Measurements from ENCODE around the gene COL18A1.

Gene COL18A1

GRCh38 chr21:45488931-45489721 lies 84.2 kb downstream of the COL18A1 start:
- ChIA-PET POLR2A (no interaction called here), CTCF (no interaction called here)
- no peaks in the 10 kb centered on the region for H3K9me3 ChIP-seq (ENCODE audit: control extremely low read depth in 1 of 5, control insufficient read depth in 4 of 5, insufficient read depth in 2 of 5, low read depth in 1 of 5, low read length in 4 of 5)
- H3K36me3 ChIP-seq (ENCODE audit: control insufficient read depth in 4 of 4, insufficient read depth in 4 of 4, low read length in 3 of 4) = no peaks in the 10 kb centered on the region
- DNase-seq = no peak
- H3K4me3 ChIP-seq (ENCODE audit: control insufficient read depth in 1 of 7, extremely low read depth in 1 of 7, insufficient read depth in 4 of 7, low read depth in 2 of 7, low read length in 6 of 7) = no peak overlapping the region
- WGBS (ENCODE audit: insufficient coverage) = 92% methylated on average over 35 of the region's 36 CpGs
- no peak overlapping the region for H3K27ac ChIP-seq (ENCODE audit: insufficient read depth in 1 of 2, low read depth in 1 of 2, low read length in 2 of 2, poor library complexity in 1 of 2, severe bottlenecking in 2 of 2)
- peaks cover 0 to 13% (median under 1%) of the 10 kb centered on the region in 4 experiments for H3K4me1 ChIP-seq (ENCODE audit: control extremely low read depth in 1 of 4, control insufficient read depth in 4 of 4, insufficient read depth in 4 of 4, low read length in 3 of 4)
- no peaks in the 10 kb centered on the region for H3K27me3 ChIP-seq (replicated peaks in 2 of 5; ENCODE audit: control insufficient read depth in 4 of 5, insufficient read depth in 5 of 5, low read length in 4 of 5)

- Histone ChIP-seq H3K27me3 (replicated peaks in 2 of 5; ENCODE audit: control insufficient read depth in 4 of 5, insufficient read depth in 5 of 5, low read length in 4 of 5) (no peaks in the 10 kb centered on the region), H3K9me3 (ENCODE audit: control extremely low read depth in 1 of 5, control insufficient read depth in 4 of 5, insufficient read depth in 2 of 5, low read depth in 1 of 5, low read length in 4 of 5) (no peaks in the 10 kb centered on the region), H3K4me3 (ENCODE audit: control insufficient read depth in 1 of 7, extremely low read depth in 1 of 7, insufficient read depth in 4 of 7, low read depth in 2 of 7, low read length in 6 of 7) (no peak overlapping the region), H3K36me3 (ENCODE audit: control insufficient read depth in 4 of 4, insufficient read depth in 4 of 4, low read length in 3 of 4) (no peaks in the 10 kb centered on the region), H3K27ac (ENCODE audit: insufficient read depth in 1 of 2, low read depth in 1 of 2, low read length in 2 of 2, poor library complexity in 1 of 2, severe bottlenecking in 2 of 2) (no peak overlapping the region), H3K4me1 (ENCODE audit: control extremely low read depth in 1 of 4, control insufficient read depth in 4 of 4, insufficient read depth in 4 of 4, low read length in 3 of 4) (peaks cover 0 to 13% (median under 1%) of the 10 kb centered on the region in 4 experiments)
- ChIA-PET POLR2A (no interaction called here), CTCF (no interaction called here)
- 43% methylated on average over 2 of the region's 9 CpGs for WGBS (ENCODE audit: insufficient coverage)
- DNase-seq = no peak
Measured at GRCh38 chr21:45489722-45489982, 84.7 kb downstream of the COL18A1 start.

GRCh38 chr21:45490049-45490731 lies 85.2 kb downstream of the COL18A1 start:
- CTCF ChIA-PET = no interaction called here
- Histone ChIP-seq H3K27me3 (replicated peaks in 2 of 5; ENCODE audit: control insufficient read depth in 4 of 5, insufficient read depth in 5 of 5, low read length in 4 of 5) (no peaks in the 10 kb centered on the region), H3K27ac (ENCODE audit: insufficient read depth in 1 of 2, low read depth in 1 of 2, low read length in 2 of 2, poor library complexity in 1 of 2, severe bottlenecking in 2 of 2) (no peak overlapping the region), H3K4me3 (ENCODE audit: control insufficient read depth in 1 of 7, extremely low read depth in 1 of 7, insufficient read depth in 4 of 7, low read depth in 2 of 7, low read length in 6 of 7) (no peak overlapping the region), H3K36me3 (ENCODE audit: control insufficient read depth in 4 of 4, insufficient read depth in 4 of 4, low read length in 3 of 4) (no peaks in the 10 kb centered on the region), H3K9me3 (ENCODE audit: control extremely low read depth in 1 of 5, control insufficient read depth in 4 of 5, insufficient read depth in 2 of 5, low read depth in 1 of 5, low read length in 4 of 5) (no peaks in the 10 kb centered on the region), H3K4me1 (ENCODE audit: control extremely low read depth in 1 of 4, control insufficient read depth in 4 of 4, insufficient read depth in 4 of 4, low read length in 3 of 4) (peaks cover 0 to 13% (median under 1%) of the 10 kb centered on the region in 4 experiments)
- 89% methylated on average over 23 of the region's 29 CpGs for WGBS (ENCODE audit: insufficient coverage)
- DNase-seq = no peak
- POLR2A ChIA-PET = no interaction called here

- H3K36me3 ChIP-seq (ENCODE audit: control insufficient read depth in 4 of 4, insufficient read depth in 4 of 4, low read length in 3 of 4) = no peaks in the 10 kb centered on the region
Measured at GRCh38 chr21:45491056-45491455, 86.1 kb downstream of the COL18A1 start.

GRCh38 chr21:45491623-45492022 lies 86.7 kb downstream of the COL18A1 start:
- H3K36me3 ChIP-seq (ENCODE audit: control insufficient read depth in 4 of 4, insufficient read depth in 4 of 4, low read length in 3 of 4) = no peaks in the 10 kb centered on the region
- POLR2A ChIA-PET = no interaction called here
- CTCF ChIA-PET = interaction anchor here (1.3 kb wide), 1 partner anchor 8 kb away, joined by 5 read pairs; no protein-coding TSS in a partner anchor
- no peak overlapping the region for H3K27ac ChIP-seq (ENCODE audit: insufficient read depth in 1 of 2, low read depth in 1 of 2, low read length in 2 of 2, poor library complexity in 1 of 2, severe bottlenecking in 2 of 2)
- DNase-seq = no peak
- H3K4me3 ChIP-seq (ENCODE audit: control insufficient read depth in 1 of 7, extremely low read depth in 1 of 7, insufficient read depth in 4 of 7, low read depth in 2 of 7, low read length in 6 of 7) = no peak overlapping the region
- H3K27me3 ChIP-seq (replicated peaks in 2 of 5; ENCODE audit: control insufficient read depth in 4 of 5, insufficient read depth in 5 of 5, low read length in 4 of 5) = no peaks in the 10 kb centered on the region
- 97% methylated on average over 4 of the region's 9 CpGs for WGBS (ENCODE audit: insufficient coverage)
- H3K4me1 ChIP-seq (ENCODE audit: control extremely low read depth in 1 of 4, control insufficient read depth in 4 of 4, insufficient read depth in 4 of 4, low read length in 3 of 4) = peaks cover 0 to 10% (median under 1%) of the 10 kb centered on the region in 4 experiments
- no peaks in the 10 kb centered on the region for H3K9me3 ChIP-seq (ENCODE audit: control extremely low read depth in 1 of 5, control insufficient read depth in 4 of 5, insufficient read depth in 2 of 5, low read depth in 1 of 5, low read length in 4 of 5)

More at GRCh38 chr21:45491056-45491455, 86.1 kb downstream of the COL18A1 start:
- ChIA-PET POLR2A (no interaction called here), CTCF (no interaction called here)
- Histone ChIP-seq H3K4me3 (ENCODE audit: control insufficient read depth in 1 of 7, extremely low read depth in 1 of 7, insufficient read depth in 4 of 7, low read depth in 2 of 7, low read length in 6 of 7) (no peak overlapping the region), H3K27ac (ENCODE audit: insufficient read depth in 1 of 2, low read depth in 1 of 2, low read length in 2 of 2, poor library complexity in 1 of 2, severe bottlenecking in 2 of 2) (no peak overlapping the region), H3K9me3 (ENCODE audit: control extremely low read depth in 1 of 5, control insufficient read depth in 4 of 5, insufficient read depth in 2 of 5, low read depth in 1 of 5, low read length in 4 of 5) (no peaks in the 10 kb centered on the region), H3K27me3 (replicated peaks in 2 of 5; ENCODE audit: control insufficient read depth in 4 of 5, insufficient read depth in 5 of 5, low read length in 4 of 5) (no peaks in the 10 kb centered on the region), H3K4me1 (ENCODE audit: control extremely low read depth in 1 of 4, control insufficient read depth in 4 of 4, insufficient read depth in 4 of 4, low read length in 3 of 4) (peaks cover 0 to 10% (median under 1%) of the 10 kb centered on the region in 4 experiments)
- WGBS (ENCODE audit: insufficient coverage) = 91% methylated on average over 11 of the region's 20 CpGs
- no peak for DNase-seq

GRCh38 chr21:45492765-45493164 lies 87.8 kb downstream of the COL18A1 start:
- no peak for DNase-seq
- Histone ChIP-seq H3K9me3 (ENCODE audit: control extremely low read depth in 1 of 5, control insufficient read depth in 4 of 5, insufficient read depth in 2 of 5, low read depth in 1 of 5, low read length in 4 of 5) (no peaks in the 10 kb centered on the region), H3K27ac (ENCODE audit: insufficient read depth in 1 of 2, low read depth in 1 of 2, low read length in 2 of 2, poor library complexity in 1 of 2, severe bottlenecking in 2 of 2) (no peak overlapping the region), H3K4me1 (ENCODE audit: control extremely low read depth in 1 of 4, control insufficient read depth in 4 of 4, insufficient read depth in 4 of 4, low read length in 3 of 4) (peaks cover 0 to 10% (median under 1%) of the 10 kb centered on the region in 4 experiments), H3K4me3 (ENCODE audit: control insufficient read depth in 1 of 7, extremely low read depth in 1 of 7, insufficient read depth in 4 of 7, low read depth in 2 of 7, low read length in 6 of 7) (no peak overlapping the region), H3K27me3 (replicated peaks in 2 of 5; ENCODE audit: control insufficient read depth in 4 of 5, insufficient read depth in 5 of 5, low read length in 4 of 5) (no peaks in the 10 kb centered on the region), H3K36me3 (ENCODE audit: control insufficient read depth in 4 of 4, insufficient read depth in 4 of 4, low read length in 3 of 4) (peaks cover 0 to 2% (median 0%) of the 10 kb centered on the region in 4 experiments)
- POLR2A ChIA-PET = no interaction called here
- CTCF ChIA-PET = interaction anchor here (0.6 to 1.3 kb wide), 2 partner anchors 10 to 35 kb away, joined by 3 to 5 read pairs; no protein-coding TSS in a partner anchor
- WGBS (ENCODE audit: insufficient coverage) = 95% methylated on average over 17 of the region's 20 CpGs

GRCh38 chr21:45493401-45494001 lies 88.5 kb downstream of the COL18A1 start:
- no peak for DNase-seq
- Histone ChIP-seq H3K9me3 (ENCODE audit: control extremely low read depth in 1 of 5, control insufficient read depth in 4 of 5, insufficient read depth in 2 of 5, low read depth in 1 of 5, low read length in 4 of 5) (no peaks in the 10 kb centered on the region), H3K27me3 (replicated peaks in 2 of 5; ENCODE audit: control insufficient read depth in 4 of 5, insufficient read depth in 5 of 5, low read length in 4 of 5) (no peaks in the 10 kb centered on the region), H3K36me3 (ENCODE audit: control insufficient read depth in 4 of 4, insufficient read depth in 4 of 4, low read length in 3 of 4) (peaks cover 0 to 2% (median 0%) of the 10 kb centered on the region in 4 experiments), H3K4me3 (ENCODE audit: control insufficient read depth in 1 of 7, extremely low read depth in 1 of 7, insufficient read depth in 4 of 7, low read depth in 2 of 7, low read length in 6 of 7) (no peak overlapping the region), H3K27ac (ENCODE audit: insufficient read depth in 1 of 2, low read depth in 1 of 2, low read length in 2 of 2, poor library complexity in 1 of 2, severe bottlenecking in 2 of 2) (no peak overlapping the region), H3K4me1 (ENCODE audit: control extremely low read depth in 1 of 4, control insufficient read depth in 4 of 4, insufficient read depth in 4 of 4, low read length in 3 of 4) (peaks cover 0 to 10% (median under 1%) of the 10 kb centered on the region in 4 experiments)
- 95% methylated on average over 14 of the region's 21 CpGs for WGBS (ENCODE audit: insufficient coverage)
- ChIA-PET CTCF (interaction anchor here (1.9 kb wide), 1 partner anchor 11 kb away, joined by 6 read pairs; no protein-coding TSS in a partner anchor), POLR2A (no interaction called here)

Data from common myeloid progenitor, CD34-positive (primary cell).